ENCODE results near the gene FMNL3.

- TF ChIP-seq REST (IDR thresholded peaks at IDR 0.05; ENCODE audit: low read depth, low read length) (no peak), EP300 (IDR thresholded peaks at IDR 0.05; ENCODE audit: borderline replicate concordance in 1 of 2, low read depth in 1 of 2, low read length in 1 of 2) (no peak), SIN3A (IDR thresholded peaks at IDR 0.05; ENCODE audit: borderline replicate concordance, low read depth, low read length) (no peak), JUND (IDR thresholded peaks at IDR 0.05) (no peak), CTCF (IDR thresholded peaks at IDR 0.05) (peak; percentile 74), MEF2A (IDR thresholded peaks at IDR 0.05; ENCODE audit: borderline replicate concordance, low read depth) (no peak), IRF3 (IDR thresholded peaks at IDR 0.05; ENCODE audit: low read depth, low read length) (no peak), POLR2AphosphoS5 (IDR thresholded peaks at IDR 0.05; ENCODE audit: low read depth, low read length) (no peak), USF2 (IDR thresholded peaks at IDR 0.05; ENCODE audit: borderline replicate concordance, low read depth, low read length) (no peak), FOXJ3 (CRISPR knock-in tag; IDR thresholded peaks at IDR 0.05) (no peak), MAX (IDR thresholded peaks at IDR 0.05; ENCODE audit: low read depth) (no peak), RAD21 (IDR thresholded peaks at IDR 0.05; ENCODE audit: low read length) (peak; percentile 72), RCOR1 (IDR thresholded peaks at IDR 0.05; ENCODE audit: low read length) (no peak)
Observed at GRCh38 chr12:49636979-49637755, 70.0 kb downstream of the FMNL3 start.
